NCI-H2227 (cell line): ENCODE results near the gene SMURF2.
"Not testable (repeated sequence)": the region's sequence is repeated elsewhere in the genome, so short reads cannot be mapped to it uniquely, and the experiment has no call there.

Experiments
- DNase-seq: peaks from one replicate; lab custom pipeline; 2025; ENCODE audit not compliant: unreplicated experiment; lab: John Stamatoyannopoulos, UW

The SMURF2 gene

GRCh38 chr17:64599187-64599676, 62.9 kb downstream of the SMURF2 start:
- peak; percentile 24 for DNase-seq

GRCh38 chr17:64598672-64599071, 63.4 kb downstream of the SMURF2 start:
- DNase-seq, result no peak

- DNase-seq, result no peak
These were observed 65.1 kb downstream of the SMURF2 start for GRCh38 chr17:64596988-64597387.

GRCh38 chr17:64596439-64596838, 65.7 kb downstream of the SMURF2 start:
- DNase-seq, result no peak

- no peak for DNase-seq
These were observed 70.2 kb downstream of the SMURF2 start for GRCh38 chr17:64591944-64592343.

GRCh38 chr17:64585146-64585545, 77.0 kb downstream of the SMURF2 start:
- DNase-seq, result no peak

GRCh38 chr17:64583038-64583437, 79.1 kb downstream of the SMURF2 start:
- DNase-seq, result no peak

- DNase-seq, result no peak
These were observed 81.5 kb downstream of the SMURF2 start for GRCh38 chr17:64580384-64581315.

- DNase-seq, result no peak
These were observed 82.2 kb downstream of the SMURF2 start for GRCh38 chr17:64579917-64580316.

GRCh38 chr17:64577025-64577424, 85.1 kb downstream of the SMURF2 start:
- not testable (repeated sequence) for DNase-seq

GRCh38 chr17:64575431-64575830, 86.7 kb downstream of the SMURF2 start:
- no peak for DNase-seq

- no peak for DNase-seq
These were observed 87.5 kb downstream of the SMURF2 start for GRCh38 chr17:64574646-64575045.

- DNase-seq, result no peak
These were observed 88.9 kb downstream of the SMURF2 start for GRCh38 chr17:64573214-64573613.

- no peak for DNase-seq
These were observed 89.4 kb downstream of the SMURF2 start for GRCh38 chr17:64572682-64573154.

- DNase-seq, result no peak
These were observed 90.4 kb downstream of the SMURF2 start for GRCh38 chr17:64571746-64572145.

- DNase-seq, result no peak
These were observed 96.5 kb downstream of the SMURF2 start for GRCh38 chr17:64565563-64565962.

GRCh38 chr17:64564098-64564497, 98.0 kb downstream of the SMURF2 start:
- DNase-seq, result no peak

GRCh38 chr17:64555281-64555680, 106.8 kb downstream of the SMURF2 start:
- no peak for DNase-seq

- DNase-seq, result no peak
These were observed 108.0 kb downstream of the SMURF2 start for GRCh38 chr17:64554028-64554637.

GRCh38 chr17:64551461-64551860, 110.6 kb downstream of the SMURF2 start:
- DNase-seq, result no peak

- no peak for DNase-seq
These were observed 114.8 kb downstream of the SMURF2 start for GRCh38 chr17:64547319-64547718.

- DNase-seq, result no peak
These were observed 115.4 kb downstream of the SMURF2 start for GRCh38 chr17:64546716-64547115.
